CD4-positive, alpha-beta memory T cell (primary cell): ENCODE data around the gene TCAF1. TPM values are rescaled to one million over a fixed set of nuclear protein-coding genes. Genes with fewer than 3 reads are reported as not detected.

Experiments used
- CTCF ChIA-PET: fragments of 350-600 bp; sonication (Branson Sonifier 250); formaldehyde crosslinking; loops from one replicate; lab custom pipeline; 2021; ENCODE audit warnings: inconsistent platforms; ENCODE audit not compliant: partially characterized antibody; lab: Charles Lee
- POLR2A ChIA-PET: fragments of 350-600 bp; sonication (Branson Sonifier 250); formaldehyde crosslinking; loops from one replicate; lab custom pipeline; 2021; ENCODE audit not compliant: partially characterized antibody; lab: Charles Lee
- DNase-seq, 5 donors: peaks; one replicate each; pipeline versions ENCODE4 v3.0.0 to v3.0.0-alpha.2; 2020 to 2022; ENCODE audit warnings: mixed read lengths in 1 of 5
- H3K27ac ChIP-seq: one replicate; pipeline ENCODE4 v1.7.0; 2013; ENCODE audit warnings: low read depth, low read length
- H3K27me3 ChIP-seq: 2 replicates; pipeline ENCODE4 v1.7.0; 2013; ENCODE audit warnings: mild to moderate bottlenecking, low read length, moderate library complexity; ENCODE audit not compliant: insufficient read depth
- H3K36me3 ChIP-seq: 2 replicates; pipeline ENCODE4 v1.7.0; 2013; ENCODE audit warnings: mild to moderate bottlenecking, low read length, moderate library complexity; ENCODE audit not compliant: insufficient read depth
- H3K4me1 ChIP-seq: 2 replicates; pipeline ENCODE4 v1.7.0; 2013; ENCODE audit warnings: mild to moderate bottlenecking, low read length, moderate library complexity; ENCODE audit not compliant: insufficient read depth
- H3K4me3 ChIP-seq, 2 donors: one replicate each; pipeline ENCODE4 v1.7.0; 2013; ENCODE audit warnings: low read length in 2 of 2, mild to moderate bottlenecking in 1 of 2
- H3K9me3 ChIP-seq, 2 donors: one replicate each; pipeline ENCODE4 v1.7.0; 2013; ENCODE audit warnings: low read length in 2 of 2, control low read depth in 1 of 2; ENCODE audit not compliant: control insufficient read depth in 1 of 2
- H3K27ac Mint-ChIP-seq, 7 donors: one replicate each; pipeline ENCODE4 v1.8.0; 2020 to 2021; ENCODE audit warnings: mixed read lengths in 7 of 7, mild to moderate bottlenecking in 6 of 7, inconsistent platforms in 3 of 7, moderate library complexity in 3 of 7
- H3K27me3 Mint-ChIP-seq, 2 donors: one replicate each; pipeline ENCODE4 v1.8.0; 2020 to 2021; ENCODE audit warnings: mixed read lengths in 2 of 2
- H3K36me3 Mint-ChIP-seq, 2 donors: one replicate each; pipeline ENCODE4 v1.8.0; 2020 to 2021; ENCODE audit warnings: mixed read lengths in 2 of 2, inconsistent platforms in 1 of 2, mild to moderate bottlenecking in 1 of 2
- H3K4me1 Mint-ChIP-seq, 4 donors: one replicate each; pipeline ENCODE4 v1.8.0; 2020 to 2021; ENCODE audit warnings: mixed read lengths in 4 of 4, mild to moderate bottlenecking in 1 of 4
- H3K4me3 Mint-ChIP-seq, 8 donors: one replicate each; pipeline ENCODE4 v1.8.0; 2020 to 2021; ENCODE audit warnings: mixed read lengths in 8 of 8, mild to moderate bottlenecking in 7 of 8, moderate library complexity in 6 of 8, inconsistent platforms in 3 of 8
- H3K9me3 Mint-ChIP-seq, 8 donors: one replicate each; pipeline ENCODE4 v1.8.0; 2020 to 2021; ENCODE audit warnings: mixed read lengths in 8 of 8, mild to moderate bottlenecking in 5 of 8, inconsistent platforms in 3 of 8, moderate library complexity in 1 of 8
- intact Hi-C: fragments of 100-400 bp; cut with micrococcal nuclease; formaldehyde crosslinking; loops from one replicate; pipeline ENCODE4 v1.15.1; 2023
- polyA plus RNA-seq, 2 donors: library from polyadenylated mRNA; unstranded; fragments of 300-500 nt; fragmentation: Illumina TruSeq; gene quantifications; one replicate each; pipeline ENCODE4 v1.2.3, GENCODE V29; 2021
- total RNA-seq, 2 experiments: library from RNA; stranded (reverse); gene quantifications; one replicate each; pipeline ENCODE4 v1.2.3, GENCODE V29; 2021

TCAF1 gene, protein sequence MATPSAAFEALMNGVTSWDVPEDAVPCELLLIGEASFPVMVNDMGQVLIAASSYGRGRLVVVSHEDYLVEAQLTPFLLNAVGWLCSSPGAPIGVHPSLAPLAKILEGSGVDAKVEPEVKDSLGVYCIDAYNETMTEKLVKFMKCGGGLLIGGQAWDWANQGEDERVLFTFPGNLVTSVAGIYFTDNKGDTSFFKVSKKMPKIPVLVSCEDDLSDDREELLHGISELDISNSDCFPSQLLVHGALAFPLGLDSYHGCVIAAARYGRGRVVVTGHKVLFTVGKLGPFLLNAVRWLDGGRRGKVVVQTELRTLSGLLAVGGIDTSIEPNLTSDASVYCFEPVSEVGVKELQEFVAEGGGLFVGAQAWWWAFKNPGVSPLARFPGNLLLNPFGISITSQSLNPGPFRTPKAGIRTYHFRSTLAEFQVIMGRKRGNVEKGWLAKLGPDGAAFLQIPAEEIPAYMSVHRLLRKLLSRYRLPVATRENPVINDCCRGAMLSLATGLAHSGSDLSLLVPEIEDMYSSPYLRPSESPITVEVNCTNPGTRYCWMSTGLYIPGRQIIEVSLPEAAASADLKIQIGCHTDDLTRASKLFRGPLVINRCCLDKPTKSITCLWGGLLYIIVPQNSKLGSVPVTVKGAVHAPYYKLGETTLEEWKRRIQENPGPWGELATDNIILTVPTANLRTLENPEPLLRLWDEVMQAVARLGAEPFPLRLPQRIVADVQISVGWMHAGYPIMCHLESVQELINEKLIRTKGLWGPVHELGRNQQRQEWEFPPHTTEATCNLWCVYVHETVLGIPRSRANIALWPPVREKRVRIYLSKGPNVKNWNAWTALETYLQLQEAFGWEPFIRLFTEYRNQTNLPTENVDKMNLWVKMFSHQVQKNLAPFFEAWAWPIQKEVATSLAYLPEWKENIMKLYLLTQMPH
- total RNA-seq (10 to 100 TPM; 20.9 to 23.1 TPM), polyA plus RNA-seq (10 to 100 TPM; 10.2 to 11.5 TPM)

DNA sequence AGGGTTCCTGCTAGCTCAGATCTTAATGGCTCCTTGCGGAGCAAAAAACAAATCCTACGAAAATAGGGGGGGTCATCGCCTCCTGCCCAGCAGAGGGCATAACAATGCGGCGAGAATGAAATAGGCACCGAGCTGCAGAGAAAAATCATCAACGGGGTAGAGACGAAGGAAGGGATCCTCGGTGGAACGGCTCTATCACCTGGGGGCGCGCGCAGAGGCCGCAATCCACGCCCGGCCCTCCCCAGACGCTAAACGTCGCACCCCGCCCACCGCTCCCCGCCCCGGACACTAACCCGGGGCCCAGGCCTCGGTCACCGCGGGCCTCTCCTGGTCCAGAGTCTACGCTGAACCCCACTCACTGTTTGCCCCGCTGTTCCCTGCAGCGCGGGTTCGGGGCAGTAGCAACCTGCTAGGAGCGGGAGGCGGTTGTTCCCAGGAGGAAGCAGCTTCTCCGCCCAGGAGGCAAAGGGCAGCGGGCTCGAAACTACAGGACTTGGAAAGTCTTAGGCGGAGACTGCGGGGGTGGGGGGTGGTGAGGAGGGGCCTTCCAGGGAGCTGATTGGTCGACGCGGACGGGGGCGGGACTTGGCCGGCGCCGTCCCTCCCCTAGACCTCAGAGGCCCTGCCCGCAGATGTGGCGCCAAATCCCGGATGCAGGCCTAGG is at the start of gene TCAF1:
TSS of gene TCAF1 (minus strand) at position 509 of the 664 bp plus-strand sequence. CDS start 25,568 bp downstream, outside the sequence.
- Histone ChIP-seq H3K9me3 (no peaks in the 10 kb centered on the region), H3K4me1 (peaks cover 19% of the 10 kb centered on the region), H3K4me3 (peak within 1 kb of the TSS; percentile 63 to 68), H3K36me3 (no peaks in the 10 kb centered on the region), H3K27me3 (no peaks in the 10 kb centered on the region), H3K27ac (peak within 1 kb of the TSS; percentile 75)
- H3K27me3 Mint-ChIP-seq, result peaks cover 0 to 2% of the 10 kb centered on the region in 2 donors
- ChIA-PET POLR2A (interaction anchor here (0.8 to 1.6 kb wide), 7 partner anchors 9 to 934 kb away, joined by 3 to 7 read pairs (median 4); partner anchors contain the start of gene TPK1), CTCF (interaction anchor here (0.7 to 2.5 kb wide), 8 partner anchors 9 to 511 kb away, joined by 3 to 27 read pairs (median 9); no protein-coding TSS in a partner anchor)
- peaks cover 0 to 2% (median 0%) of the 10 kb centered on the region in 8 donors for H3K9me3 Mint-ChIP-seq
- peak within 1 kb of the TSS; percentile 94 to 98 (median 95) for H3K4me3 Mint-ChIP-seq
- peak; percentile 84 to 90 (median 86) for DNase-seq
- peaks cover 22 to 38% (median 30%) of the 10 kb centered on the region in 4 donors for H3K4me1 Mint-ChIP-seq
- peaks cover 0 to 2% of the 10 kb centered on the region in 2 donors for H3K36me3 Mint-ChIP-seq
- intact Hi-C loops, result loop anchor here (1.0 kb wide), 1 partner anchor 226 kb away; no protein-coding TSS in a partner anchor
- H3K27ac Mint-ChIP-seq, result peak within 1 kb of the TSS; percentile 86 to 97 (median 95)

DNA sequence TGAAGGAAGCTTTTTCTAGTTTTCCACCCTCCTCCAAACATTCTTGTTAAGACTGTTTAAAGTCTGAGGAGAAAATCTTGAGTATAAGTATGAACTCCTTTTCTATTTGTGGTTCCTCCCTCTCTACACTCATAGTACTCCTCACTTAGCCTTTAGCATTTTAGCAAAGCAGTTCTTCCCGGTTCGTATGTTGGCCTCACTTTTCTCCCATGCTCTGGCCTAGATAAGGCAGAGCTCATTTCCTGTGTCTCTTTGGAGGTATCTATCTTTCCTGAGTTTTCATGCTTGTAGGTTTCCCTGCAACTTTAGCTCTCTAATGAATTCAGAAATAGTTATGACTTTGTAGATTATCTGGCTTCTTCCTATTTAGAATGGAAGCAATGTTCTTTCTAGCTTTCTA is 46.8 kb upstream of the TCAF1 start:
- H3K27me3 Mint-ChIP-seq, result peaks cover 23 to 27% of the 10 kb centered on the region in 2 donors
- H3K4me1 Mint-ChIP-seq, result no peaks in the 10 kb centered on the region
- Histone ChIP-seq H3K4me1 (no peaks in the 10 kb centered on the region), H3K27ac (no peak overlapping the region), H3K4me3 (no peak overlapping the region), H3K9me3 (no peaks in the 10 kb centered on the region), H3K27me3 (no peaks in the 10 kb centered on the region), H3K36me3 (no peaks in the 10 kb centered on the region)
- H3K4me3 Mint-ChIP-seq, result no peak overlapping the region
- POLR2A ChIA-PET, result no interaction called here
- no peaks in the 10 kb centered on the region for H3K36me3 Mint-ChIP-seq
- no peak overlapping the region for H3K27ac Mint-ChIP-seq
- CTCF ChIA-PET, result no interaction called here
- peaks cover 0 to 3% (median 0%) of the 10 kb centered on the region in 8 donors for H3K9me3 Mint-ChIP-seq
- DNase-seq, result no peak
- intact Hi-C loops, result no loop called here

DNA sequence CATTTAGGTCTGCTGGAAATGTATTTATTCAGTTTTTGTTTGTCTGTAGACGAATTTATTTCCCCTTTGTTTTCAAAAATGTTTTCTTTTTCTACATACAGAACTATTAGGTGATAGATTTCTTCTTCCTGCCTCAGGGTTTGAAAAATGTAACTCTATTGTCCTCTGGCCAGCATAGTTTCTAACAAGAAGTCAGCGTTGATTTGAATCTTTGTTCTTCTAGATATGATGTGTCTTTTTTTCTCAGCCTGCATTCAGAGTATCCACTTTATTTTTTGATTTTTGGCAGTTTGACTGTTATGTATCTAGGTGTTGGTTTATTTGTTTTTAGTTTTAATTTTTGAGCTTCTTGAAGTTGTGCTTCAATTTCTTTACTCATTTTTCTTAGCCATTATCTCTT is 45.1 kb upstream of the TCAF1 start:
- intact Hi-C loops, result no loop called here
- Mint-ChIP-seq H3K4me3 (no peak overlapping the region), H3K27ac (no peak overlapping the region), H3K36me3 (no peaks in the 10 kb centered on the region), H3K4me1 (no peaks in the 10 kb centered on the region), H3K9me3 (peaks cover 0 to 1% (median 0%) of the 10 kb centered on the region in 8 donors), H3K27me3 (peaks cover 19 to 22% of the 10 kb centered on the region in 2 donors)
- no peak overlapping the region for H3K27ac ChIP-seq
- H3K36me3 ChIP-seq, result no peaks in the 10 kb centered on the region
- no peak overlapping the region for H3K4me3 ChIP-seq
- H3K27me3 ChIP-seq, result no peaks in the 10 kb centered on the region
- ChIA-PET CTCF (no interaction called here), POLR2A (no interaction called here)
- no peaks in the 10 kb centered on the region for H3K9me3 ChIP-seq
- no peak for DNase-seq
- no peaks in the 10 kb centered on the region for H3K4me1 ChIP-seq

GRCh38 chr7:143945423-143945822 is 43.4 kb upstream of the TCAF1 start:
- intact Hi-C loops, result no loop called here
- no peaks in the 10 kb centered on the region for H3K36me3 Mint-ChIP-seq
- peaks cover 19 to 22% of the 10 kb centered on the region in 2 donors for H3K27me3 Mint-ChIP-seq
- no peaks in the 10 kb centered on the region for H3K27me3 ChIP-seq
- no peaks in the 10 kb centered on the region for H3K36me3 ChIP-seq
- H3K4me1 ChIP-seq, result no peaks in the 10 kb centered on the region
- no peaks in the 10 kb centered on the region for H3K4me1 Mint-ChIP-seq
- H3K4me3 Mint-ChIP-seq, result no peak overlapping the region
- H3K27ac ChIP-seq, result no peak overlapping the region
- no peak overlapping the region for H3K27ac Mint-ChIP-seq
- POLR2A ChIA-PET, result no interaction called here
- DNase-seq, result no peak
- no peak overlapping the region for H3K4me3 ChIP-seq
- H3K9me3 ChIP-seq, result no peaks in the 10 kb centered on the region
- CTCF ChIA-PET, result no interaction called here
- peaks cover 0 to 1% (median 0%) of the 10 kb centered on the region in 8 donors for H3K9me3 Mint-ChIP-seq

GRCh38 chr7:143938379-143939243 is 36.6 kb upstream of the TCAF1 start:
- H3K4me1 ChIP-seq, result no peaks in the 10 kb centered on the region
- no peaks in the 10 kb centered on the region for H3K36me3 ChIP-seq
- Mint-ChIP-seq H3K4me1 (no peaks in the 10 kb centered on the region), H3K9me3 (peaks cover 0 to 9% (median 2%) of the 10 kb centered on the region in 8 donors), H3K36me3 (no peaks in the 10 kb centered on the region), H3K27me3 (peaks cover 4 to 24% of the 10 kb centered on the region in 2 donors), H3K4me3 (no peak overlapping the region), H3K27ac (no peak overlapping the region)
- intact Hi-C loops, result no loop called here
- ChIA-PET CTCF (no interaction called here), POLR2A (no interaction called here)
- no peak overlapping the region for H3K27ac ChIP-seq
- no peaks in the 10 kb centered on the region for H3K9me3 ChIP-seq
- H3K4me3 ChIP-seq, result no peak overlapping the region
- no peak for DNase-seq
- no peaks in the 10 kb centered on the region for H3K27me3 ChIP-seq
